DND-41 (cell line): Measurements from ENCODE around the gene VPS8.

Experiments
- ATAC-seq: fragments of 200-7000 bp; cut with Tn5 transposase; 3 replicates; pipeline ENCODE4 v1.9.1; 2021; ENCODE audit warnings: low read depth; ENCODE audit not compliant: insufficient read depth
- DNase-seq: peaks from one replicate; pipeline ENCODE4 v3.0.0-alpha.2; 2020
- H2AFZ ChIP-seq: 2 replicates; pipeline ENCODE4 v1.6.0; 2012; ENCODE audit warnings: low read depth, low read length
- H3K27ac ChIP-seq: 2 replicates; pipeline ENCODE4 v1.5.1; 2012; ENCODE audit warnings: low read length, inconsistent platforms
- H3K27me3 ChIP-seq: fragments of 200-600 bp; sonication (generic); 2 replicates; pipeline ENCODE4 v1.6.0; 2012; ENCODE audit warnings: low read length, mild to moderate bottlenecking, inconsistent platforms; ENCODE audit not compliant: insufficient read depth, poor library complexity
- H3K36me3 ChIP-seq: 2 replicates; pipeline ENCODE4 v1.5.1; 2012; ENCODE audit warnings: low read length, inconsistent platforms; ENCODE audit not compliant: insufficient read depth
- H3K4me1 ChIP-seq: 2 replicates; pipeline ENCODE4 v1.5.1; 2012; ENCODE audit warnings: mild to moderate bottlenecking, low read length; ENCODE audit not compliant: insufficient read depth
- H3K4me2 ChIP-seq: 2 replicates; pipeline ENCODE4 v1.6.0; 2012; ENCODE audit warnings: mild to moderate bottlenecking, moderate library complexity, low read length, inconsistent platforms; ENCODE audit not compliant: insufficient read depth
- H3K4me3 ChIP-seq, 2 experiments: fragments of 200-600 bp in 1 of 2; shearing (Covaris generic) in 1 of 2; 2 replicates each; pipeline ENCODE4 v1.5.1; 2012 to 2016; ENCODE audit warnings: inconsistent platforms in 2 of 2, low read length in 2 of 2, mild to moderate bottlenecking in 2 of 2, low read depth in 1 of 2, moderate library complexity in 1 of 2
- H3K79me2 ChIP-seq: 2 replicates; pipeline ENCODE4 v1.6.0; 2012; ENCODE audit warnings: low read length, inconsistent platforms; ENCODE audit not compliant: insufficient read depth
- H3K9ac ChIP-seq: 2 replicates; pipeline ENCODE4 v1.6.0; 2012; ENCODE audit warnings: low read depth, mild to moderate bottlenecking, inconsistent platforms, low read length, moderate library complexity
- H3K9me3 ChIP-seq: 2 replicates; pipeline ENCODE4 v1.5.1; 2012; ENCODE audit warnings: low read length, moderate library complexity, mild to moderate bottlenecking, inconsistent platforms; ENCODE audit not compliant: insufficient read depth, severe bottlenecking
- H4K20me1 ChIP-seq: 2 replicates; pipeline ENCODE4 v1.6.0; 2012; ENCODE audit warnings: low read length; ENCODE audit not compliant: insufficient read depth
- EZH2 ChIP-seq: IDR thresholded peaks from 3 replicates; pipeline ENCODE4 v1.6.1; 2012; ENCODE audit warnings: borderline replicate concordance, low read depth, mild to moderate bottlenecking, moderate library complexity, low read length, inconsistent platforms; ENCODE audit not compliant: severe bottlenecking
- TF ChIP-seq, protein P1 (sequence below): IDR thresholded peaks from 2 replicates; pipeline ENCODE4 v1.5.1; 2012; ENCODE audit warnings: borderline replicate concordance, low read length, moderate library complexity, mild to moderate bottlenecking; ENCODE audit not compliant: poor library complexity, severe bottlenecking; ENCODE audit errors: extremely low read depth

Gene VPS8

DNA sequence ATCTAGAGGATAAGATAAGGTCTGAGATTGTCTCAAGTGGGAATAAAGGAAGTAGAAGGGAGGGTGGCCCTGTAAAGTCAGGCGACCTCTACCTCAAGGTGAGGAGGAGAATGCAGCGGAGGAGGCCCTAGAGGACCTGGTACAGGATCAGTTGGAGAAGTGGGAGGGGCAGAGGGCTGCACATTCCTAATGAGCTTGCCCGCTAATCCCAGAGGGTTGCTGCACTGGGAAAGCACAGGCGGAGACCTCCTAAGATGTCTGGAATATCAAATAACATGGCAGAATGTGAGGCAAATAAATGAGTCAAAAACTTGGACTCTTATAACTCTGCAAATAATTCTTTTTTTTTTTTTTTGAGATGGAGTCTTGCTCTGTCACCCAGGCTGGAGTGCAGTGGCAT is 30.2 kb upstream of the VPS8 start:
- Histone ChIP-seq H3K4me2 (no peak overlapping the region), H3K4me1 (no peaks in the 10 kb centered on the region), H2AFZ (no peak overlapping the region), H3K27me3 (peaks cover 4% of the 10 kb centered on the region), H3K4me3 (no peak overlapping the region), H3K36me3 (no peaks in the 10 kb centered on the region), H3K27ac (no peak overlapping the region), H3K79me2 (no peaks in the 10 kb centered on the region), H3K9me3 (no peaks in the 10 kb centered on the region), H3K9ac (no peak overlapping the region), H4K20me1 (no peaks in the 10 kb centered on the region)
- TF ChIP-seq, protein P1, sequence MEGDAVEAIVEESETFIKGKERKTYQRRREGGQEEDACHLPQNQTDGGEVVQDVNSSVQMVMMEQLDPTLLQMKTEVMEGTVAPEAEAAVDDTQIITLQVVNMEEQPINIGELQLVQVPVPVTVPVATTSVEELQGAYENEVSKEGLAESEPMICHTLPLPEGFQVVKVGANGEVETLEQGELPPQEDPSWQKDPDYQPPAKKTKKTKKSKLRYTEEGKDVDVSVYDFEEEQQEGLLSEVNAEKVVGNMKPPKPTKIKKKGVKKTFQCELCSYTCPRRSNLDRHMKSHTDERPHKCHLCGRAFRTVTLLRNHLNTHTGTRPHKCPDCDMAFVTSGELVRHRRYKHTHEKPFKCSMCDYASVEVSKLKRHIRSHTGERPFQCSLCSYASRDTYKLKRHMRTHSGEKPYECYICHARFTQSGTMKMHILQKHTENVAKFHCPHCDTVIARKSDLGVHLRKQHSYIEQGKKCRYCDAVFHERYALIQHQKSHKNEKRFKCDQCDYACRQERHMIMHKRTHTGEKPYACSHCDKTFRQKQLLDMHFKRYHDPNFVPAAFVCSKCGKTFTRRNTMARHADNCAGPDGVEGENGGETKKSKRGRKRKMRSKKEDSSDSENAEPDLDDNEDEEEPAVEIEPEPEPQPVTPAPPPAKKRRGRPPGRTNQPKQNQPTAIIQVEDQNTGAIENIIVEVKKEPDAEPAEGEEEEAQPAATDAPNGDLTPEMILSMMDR, result no peak
- TF ChIP-seq EZH2, result no peak
- no peak for DNase-seq
- ATAC-seq, result no peak

DNA sequence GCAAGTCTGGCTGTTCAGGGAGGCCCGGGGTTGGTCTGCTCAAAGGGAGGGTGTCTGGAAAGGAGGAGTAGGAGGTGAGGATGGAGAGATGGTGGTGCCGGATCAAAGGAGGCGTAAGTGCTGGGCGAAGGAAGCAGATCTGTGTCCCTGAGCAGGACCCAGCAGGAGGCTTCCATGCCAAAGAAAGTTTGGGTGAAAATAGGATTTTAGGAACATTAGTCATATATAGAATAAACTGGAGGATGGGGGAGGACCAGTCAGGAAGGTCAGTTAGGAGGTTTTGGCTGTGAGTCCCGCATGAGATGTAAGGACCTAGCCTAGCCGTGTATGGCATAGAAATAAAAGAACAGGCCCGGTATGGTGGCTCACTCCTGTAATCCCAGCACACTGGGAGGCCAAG is 28.6 kb upstream of the VPS8 start:
- H3K4me1 ChIP-seq, result no peaks in the 10 kb centered on the region
- no peak overlapping the region for H3K4me2 ChIP-seq
- H3K36me3 ChIP-seq, result no peaks in the 10 kb centered on the region
- no peak for DNase-seq
- no peak overlapping the region for H3K27ac ChIP-seq
- H3K4me3 ChIP-seq, result no peak overlapping the region
- H2AFZ ChIP-seq, result no peak overlapping the region
- H3K79me2 ChIP-seq, result no peaks in the 10 kb centered on the region
- H4K20me1 ChIP-seq, result no peaks in the 10 kb centered on the region
- no peak overlapping the region for H3K9ac ChIP-seq
- no peak for ATAC-seq
- H3K27me3 ChIP-seq, result peaks cover 4% of the 10 kb centered on the region
- H3K9me3 ChIP-seq, result no peaks in the 10 kb centered on the region
- TF ChIP-seq EZH2, result no peak
- TF ChIP-seq, protein P1, result no peak

DNA sequence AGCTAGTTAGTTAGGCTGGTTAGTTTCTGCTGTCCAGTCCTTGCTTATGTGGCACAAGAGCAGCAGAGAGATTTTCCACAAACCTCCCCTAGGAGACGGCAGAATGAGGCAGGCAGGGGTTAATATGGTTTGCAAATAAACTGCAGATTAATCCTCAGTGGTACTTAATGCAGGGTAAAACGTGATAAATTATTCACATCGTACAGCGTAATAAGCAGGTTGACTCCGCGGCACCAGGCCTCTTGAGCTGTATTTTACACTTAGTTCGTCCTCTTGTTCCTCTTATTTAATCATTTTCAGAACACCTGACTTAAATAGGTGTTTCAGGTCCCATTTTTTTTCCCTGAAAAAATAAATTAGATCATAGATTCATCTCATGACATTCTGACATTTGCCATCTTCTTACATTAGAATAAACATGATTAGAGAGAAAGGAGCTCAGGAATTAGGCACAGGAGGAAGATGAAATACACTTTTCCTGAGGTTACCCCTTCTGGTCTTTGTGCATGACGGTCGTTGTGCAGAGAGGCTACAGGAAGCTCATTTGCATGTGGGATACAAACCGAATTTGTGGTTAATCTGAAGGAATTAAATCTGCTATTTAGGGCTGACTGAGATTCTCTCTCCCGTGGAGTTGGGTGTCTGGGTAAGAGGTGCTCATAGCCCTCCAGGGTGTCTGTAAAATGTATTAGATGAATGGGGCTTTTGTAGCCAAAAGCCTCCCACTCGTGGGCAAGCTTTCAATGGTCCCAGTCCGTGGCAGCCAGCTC is 27.1 kb upstream of the VPS8 start:
- no peak overlapping the region for H3K4me2 ChIP-seq
- no peak overlapping the region for H3K27ac ChIP-seq
- TF ChIP-seq, protein P1, result no peak
- TF ChIP-seq EZH2, result no peak
- no peak overlapping the region for H3K4me3 ChIP-seq
- H3K36me3 ChIP-seq, result no peaks in the 10 kb centered on the region
- peaks cover 4% of the 10 kb centered on the region for H3K27me3 ChIP-seq
- H2AFZ ChIP-seq, result no peak overlapping the region
- DNase-seq, result no peak
- H3K4me1 ChIP-seq, result no peaks in the 10 kb centered on the region
- no peaks in the 10 kb centered on the region for H4K20me1 ChIP-seq
- H3K9me3 ChIP-seq, result no peaks in the 10 kb centered on the region
- H3K79me2 ChIP-seq, result no peaks in the 10 kb centered on the region
- no peak overlapping the region for H3K9ac ChIP-seq
- peak; percentile 73 for ATAC-seq

DNA sequence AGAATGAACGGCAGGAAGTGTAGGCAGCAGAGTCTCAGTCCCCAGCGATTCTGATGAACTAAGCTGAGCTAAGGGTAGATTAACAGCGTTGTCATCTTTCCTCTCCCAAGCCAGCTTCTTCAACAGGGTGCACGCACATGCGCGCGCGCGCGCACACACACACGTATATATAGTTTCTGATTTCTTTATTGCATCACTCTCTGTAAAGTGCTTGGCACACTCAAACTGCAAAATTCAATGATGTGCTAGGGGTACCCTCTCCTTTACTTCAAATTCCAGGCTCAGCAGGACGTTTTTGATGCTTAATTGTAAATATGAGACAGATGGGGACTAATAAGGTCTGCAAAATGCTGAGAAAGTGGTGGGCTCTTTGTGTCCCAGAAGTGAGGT is 26.1 kb upstream of the VPS8 start:
- TF ChIP-seq, protein P1, result no peak
- TF ChIP-seq EZH2, result no peak
- no peaks in the 10 kb centered on the region for H3K9me3 ChIP-seq
- H2AFZ ChIP-seq, result no peak overlapping the region
- H3K79me2 ChIP-seq, result no peaks in the 10 kb centered on the region
- no peaks in the 10 kb centered on the region for H4K20me1 ChIP-seq
- no peaks in the 10 kb centered on the region for H3K36me3 ChIP-seq
- H3K27me3 ChIP-seq, result peaks cover 4% of the 10 kb centered on the region
- ATAC-seq (no peak), DNase-seq (no peak)
- no peak overlapping the region for H3K9ac ChIP-seq
- no peak overlapping the region for H3K4me3 ChIP-seq
- H3K27ac ChIP-seq, result no peak overlapping the region
- H3K4me2 ChIP-seq, result no peak overlapping the region
- H3K4me1 ChIP-seq, result no peaks in the 10 kb centered on the region
